Measurements from ENCODE around the gene SENP1.

DNA sequence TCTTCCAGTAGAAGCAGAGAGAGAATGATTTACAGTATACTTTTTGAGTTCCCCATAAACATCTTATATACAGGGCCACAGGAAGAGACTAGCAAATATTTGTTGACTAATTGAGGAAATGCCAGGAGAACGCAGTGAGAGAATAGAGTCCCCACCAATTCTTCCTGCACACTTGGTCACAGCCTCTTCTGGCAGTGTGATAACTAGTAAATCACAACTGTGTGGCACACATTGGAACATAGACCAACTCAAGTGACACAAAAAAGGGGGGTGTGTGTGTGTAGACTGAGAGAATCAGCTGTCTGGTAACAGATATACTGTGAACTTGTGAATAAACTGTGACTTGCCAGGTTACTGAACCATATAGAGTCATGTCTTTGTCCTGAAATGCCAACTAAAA, 23.5 kb upstream of the SENP1 start:
- TF ChIP-seq, protein P1, sequence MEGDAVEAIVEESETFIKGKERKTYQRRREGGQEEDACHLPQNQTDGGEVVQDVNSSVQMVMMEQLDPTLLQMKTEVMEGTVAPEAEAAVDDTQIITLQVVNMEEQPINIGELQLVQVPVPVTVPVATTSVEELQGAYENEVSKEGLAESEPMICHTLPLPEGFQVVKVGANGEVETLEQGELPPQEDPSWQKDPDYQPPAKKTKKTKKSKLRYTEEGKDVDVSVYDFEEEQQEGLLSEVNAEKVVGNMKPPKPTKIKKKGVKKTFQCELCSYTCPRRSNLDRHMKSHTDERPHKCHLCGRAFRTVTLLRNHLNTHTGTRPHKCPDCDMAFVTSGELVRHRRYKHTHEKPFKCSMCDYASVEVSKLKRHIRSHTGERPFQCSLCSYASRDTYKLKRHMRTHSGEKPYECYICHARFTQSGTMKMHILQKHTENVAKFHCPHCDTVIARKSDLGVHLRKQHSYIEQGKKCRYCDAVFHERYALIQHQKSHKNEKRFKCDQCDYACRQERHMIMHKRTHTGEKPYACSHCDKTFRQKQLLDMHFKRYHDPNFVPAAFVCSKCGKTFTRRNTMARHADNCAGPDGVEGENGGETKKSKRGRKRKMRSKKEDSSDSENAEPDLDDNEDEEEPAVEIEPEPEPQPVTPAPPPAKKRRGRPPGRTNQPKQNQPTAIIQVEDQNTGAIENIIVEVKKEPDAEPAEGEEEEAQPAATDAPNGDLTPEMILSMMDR (conservative IDR thresholded peaks at IDR 0.05; ENCODE audit: low read length): no peak
- no peak for TF ChIP-seq EZH2phosphoT487 (IDR thresholded peaks at IDR 0.05; ENCODE audit: borderline replicate concordance)

All from Loucy (cell line).